NCI-H748 (cell line): ENCODE data around the gene CCNH.

Source experiments
- DNase-seq: peaks from one replicate; lab custom pipeline; 2025; ENCODE audit not compliant: unreplicated experiment; lab: John Stamatoyannopoulos, UW

Gene CCNH

GRCh38 chr5:87403899-87404298 lies 8.8 kb downstream of the CCNH start:
- DNase-seq, result no peak

DNA sequence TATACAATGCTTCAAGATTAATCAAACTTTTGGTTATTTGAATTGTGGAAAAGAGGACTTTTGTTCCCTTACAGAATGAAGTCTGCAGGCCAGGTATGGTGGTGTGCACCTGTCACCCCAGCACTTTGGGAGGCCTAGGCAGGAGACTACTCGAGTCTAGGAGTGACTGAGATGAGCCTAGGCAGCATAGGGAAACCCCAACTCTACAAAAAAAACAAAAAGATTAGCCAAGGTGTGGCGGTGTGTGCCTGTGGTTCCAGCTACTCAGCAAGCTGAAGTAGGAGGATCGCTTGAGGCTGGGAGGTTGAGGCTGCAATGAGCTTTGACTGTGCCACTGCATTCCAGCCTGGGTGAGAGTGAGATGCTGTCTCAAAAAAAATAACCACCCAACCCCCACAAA lies 9.3 kb downstream of the CCNH start:
- DNase-seq, result no peak

DNA sequence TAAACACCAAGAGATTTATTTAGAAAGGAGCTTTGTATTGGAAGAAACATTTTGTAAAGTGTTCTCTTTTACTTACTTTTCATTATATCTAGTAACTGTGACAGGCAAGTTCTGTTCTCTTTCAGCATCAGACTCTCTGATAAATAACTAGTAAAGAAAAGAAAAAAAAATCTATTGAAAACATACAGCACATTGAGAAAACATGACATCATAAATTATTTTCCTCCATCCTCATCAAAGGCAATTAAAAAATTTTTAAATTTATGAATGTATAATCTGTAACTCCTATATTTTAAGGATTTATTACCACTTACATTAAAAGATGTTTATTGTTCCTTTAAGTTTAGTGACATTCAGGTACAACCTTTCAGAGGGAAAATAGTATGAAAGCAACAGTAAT lies 11.1 kb downstream of the CCNH start:
- no peak for DNase-seq

DNA sequence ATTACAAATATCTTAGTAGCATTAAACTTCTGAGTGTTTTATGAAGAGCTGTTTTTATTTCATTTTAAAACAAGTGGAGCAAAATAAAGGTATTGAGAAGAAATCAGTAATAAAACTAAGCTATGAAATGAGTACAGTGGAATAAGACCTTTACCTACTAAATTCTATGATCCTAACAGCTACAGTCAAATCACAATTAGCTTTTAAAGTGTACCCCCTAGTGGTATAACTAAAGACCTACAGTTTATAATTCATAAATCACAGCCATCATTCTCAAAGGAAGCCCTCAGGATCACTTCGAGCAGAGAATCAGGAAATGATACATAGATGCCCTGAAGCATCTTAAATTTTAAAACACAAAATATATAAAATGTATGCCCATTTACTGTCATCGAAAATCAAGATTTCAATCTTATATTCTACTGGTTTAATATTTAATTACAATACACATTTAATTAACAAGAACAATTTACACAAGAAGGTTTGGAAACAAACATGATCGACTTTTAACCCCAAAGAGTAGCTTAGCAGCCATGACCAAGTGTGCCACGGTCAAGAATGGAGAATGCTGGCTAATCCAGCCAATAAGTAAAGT lies 12.3 kb downstream of the CCNH start:
- DNase-seq, result peak; percentile 41

GRCh38 chr5:87399720-87400119 lies 13.0 kb downstream of the CCNH start:
- DNase-seq, result no peak

GRCh38 chr5:87398981-87399614 lies 13.6 kb downstream of the CCNH start:
- no peak for DNase-seq

DNA sequence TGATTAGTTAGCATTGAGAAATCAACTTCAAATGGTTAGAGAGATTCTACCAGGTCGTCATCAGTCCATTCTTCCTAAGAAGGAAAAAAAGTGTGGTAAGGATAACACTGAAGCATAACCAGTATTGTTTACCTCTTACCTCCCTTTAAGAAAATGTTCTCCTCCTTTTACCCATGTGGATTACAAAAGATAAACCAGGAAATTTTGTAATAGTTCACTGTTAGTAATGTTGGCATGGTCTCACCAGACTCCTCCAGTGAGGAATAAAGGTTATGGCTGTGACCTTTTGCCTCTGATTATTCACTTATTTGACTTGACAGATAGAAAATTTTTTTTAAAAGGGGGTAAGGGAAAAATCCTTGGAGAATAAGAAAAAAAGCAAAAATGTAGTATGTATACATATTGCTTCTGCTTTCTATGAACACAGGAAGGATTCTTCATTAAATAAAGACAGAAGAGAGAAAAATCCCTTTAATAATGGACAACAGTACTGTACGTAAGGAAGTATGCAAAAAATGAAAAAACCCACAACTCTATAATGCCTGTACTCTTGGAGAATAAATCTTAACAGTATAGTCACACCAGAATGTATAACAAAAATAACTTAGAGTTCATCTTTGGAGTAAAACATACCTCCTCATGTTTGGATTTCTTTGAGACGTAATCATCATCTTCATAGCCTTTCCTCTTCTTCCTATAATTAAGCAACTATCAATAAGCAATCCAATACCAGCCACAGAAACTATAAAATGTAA lies 18.1 kb downstream of the CCNH start:
- no peak for DNase-seq

GRCh38 chr5:87393331-87393730 lies 19.4 kb downstream of the CCNH start:
- DNase-seq, result no peak

DNA sequence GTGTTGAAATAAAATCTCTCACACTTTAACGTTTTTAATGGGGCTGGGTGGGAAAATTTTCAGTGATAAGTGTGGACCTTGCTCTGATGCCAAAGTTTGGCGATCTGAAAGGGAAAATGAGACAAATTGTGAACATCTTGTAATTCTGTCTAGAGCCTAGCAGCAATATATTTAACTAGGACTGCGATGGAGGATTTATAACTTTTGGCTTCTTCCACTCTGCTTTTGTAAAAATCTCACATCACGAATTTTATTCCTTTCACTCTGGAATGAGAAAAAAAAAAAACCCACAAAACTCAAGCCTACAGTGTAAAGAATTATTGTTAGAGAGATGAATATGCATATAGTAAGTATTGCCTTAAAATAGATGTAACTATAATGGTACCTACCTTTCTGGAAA lies 19.9 kb downstream of the CCNH start:
- no peak for DNase-seq

DNA sequence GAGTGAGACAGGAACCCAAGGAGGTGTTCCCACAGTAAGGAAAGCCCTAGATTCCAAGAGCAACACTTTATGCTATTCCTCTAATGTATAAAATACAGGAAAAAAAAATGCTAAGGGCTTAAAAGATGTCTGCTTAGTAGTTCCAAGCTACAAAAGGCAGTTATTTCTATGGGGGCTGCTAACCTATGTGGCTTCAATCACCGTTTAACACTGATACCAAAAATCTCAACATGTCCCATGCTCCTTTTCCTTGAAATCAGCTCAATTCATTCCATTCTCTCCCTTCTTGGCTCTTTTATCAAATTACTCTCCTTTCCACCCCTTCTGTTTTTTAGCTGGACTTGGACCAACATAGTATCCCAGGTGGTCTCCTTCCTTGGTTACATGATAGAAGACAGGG lies 20.6 kb downstream of the CCNH start:
- no peak for DNase-seq

DNA sequence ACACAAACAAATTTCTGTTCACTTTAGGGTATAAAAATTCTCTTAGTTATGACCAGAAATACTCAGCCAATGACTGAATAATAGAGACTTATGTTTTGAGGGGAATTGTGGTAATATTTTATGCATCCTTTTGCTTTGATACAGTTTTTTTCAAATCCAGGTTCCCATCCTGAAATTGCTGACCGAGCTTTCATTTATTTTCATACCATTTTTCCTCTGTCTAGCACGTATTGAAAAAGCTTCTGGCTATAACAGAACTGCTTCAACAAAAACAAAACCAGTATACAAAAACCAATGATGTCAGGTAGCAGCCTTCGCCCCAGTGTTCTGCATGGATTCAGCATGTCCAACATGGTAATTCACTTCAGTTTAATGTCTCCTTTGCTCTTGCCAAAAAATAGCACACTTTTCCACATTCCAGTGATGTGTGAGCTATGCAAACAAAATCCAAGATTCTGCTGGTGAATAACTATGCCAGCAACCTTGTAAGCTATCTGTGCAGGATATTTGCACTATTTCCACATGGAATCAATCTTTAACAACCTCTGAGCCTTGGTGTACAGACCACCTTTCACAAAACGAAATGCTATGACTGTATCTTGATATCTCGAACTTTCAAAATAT lies 22.0 kb downstream of the CCNH start:
- no peak for DNase-seq

DNA sequence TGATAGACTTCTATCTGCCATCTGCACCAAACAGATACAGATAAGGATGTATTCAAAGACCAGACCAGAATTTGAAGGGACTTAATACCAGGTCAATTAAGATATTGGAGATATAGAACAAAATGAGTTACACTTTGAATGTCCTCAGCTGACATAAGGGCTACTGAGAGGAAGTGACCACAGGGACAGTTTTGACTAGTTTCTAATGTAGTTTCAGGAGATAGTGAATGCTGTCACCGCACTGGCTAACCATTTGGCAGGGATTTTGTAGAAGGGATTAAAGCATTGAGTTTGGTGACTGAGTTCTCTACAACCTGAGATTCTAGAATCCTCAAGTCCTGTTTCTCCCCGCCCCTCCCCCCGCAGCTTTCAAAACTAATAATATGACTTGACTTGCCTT lies 22.7 kb downstream of the CCNH start:
- DNase-seq, result no peak

- no peak for DNase-seq
These were observed 23.3 kb downstream of the CCNH start for GRCh38 chr5:87389296-87390034.

GRCh38 chr5:87388129-87388528 lies 24.6 kb downstream of the CCNH start:
- no peak for DNase-seq

DNA sequence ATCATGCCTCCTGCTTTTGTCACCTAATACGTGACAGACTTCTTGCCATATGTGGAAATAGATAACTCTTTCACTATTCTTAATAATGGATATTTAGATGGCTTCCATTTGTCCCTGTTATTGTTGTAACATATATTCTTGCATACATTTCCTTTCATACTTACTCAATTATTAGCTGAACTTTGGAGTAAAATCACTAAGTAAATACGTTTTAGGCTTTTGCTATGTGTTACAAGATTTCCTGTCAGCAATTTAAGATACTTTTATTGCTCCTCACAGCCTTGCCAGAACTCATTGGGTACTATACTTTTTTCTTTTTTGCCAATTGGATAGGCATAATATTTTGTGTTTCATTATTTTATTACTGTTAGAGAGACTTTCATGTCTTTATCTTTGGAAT lies 26.9 kb downstream of the CCNH start:
- no peak for DNase-seq

DNA sequence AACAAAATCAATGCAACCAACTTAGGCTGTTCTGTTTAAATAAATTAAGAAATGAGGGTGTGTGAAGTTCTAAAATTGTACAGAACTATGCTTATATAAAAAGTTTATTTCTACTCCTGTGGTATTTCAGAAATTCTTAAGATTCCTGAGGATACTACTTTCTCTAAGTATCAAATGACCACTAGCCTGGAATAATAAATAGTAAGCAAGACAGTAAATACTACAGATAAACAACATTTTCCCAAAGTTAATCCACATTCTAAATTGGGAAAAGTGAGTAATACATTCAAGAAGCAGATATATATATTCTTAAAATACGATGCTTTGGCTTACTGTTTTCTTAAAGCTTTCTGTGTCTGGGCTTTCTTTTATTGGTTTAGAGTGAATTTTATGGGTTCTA lies 29.5 kb downstream of the CCNH start:
- DNase-seq, result no peak

DNA sequence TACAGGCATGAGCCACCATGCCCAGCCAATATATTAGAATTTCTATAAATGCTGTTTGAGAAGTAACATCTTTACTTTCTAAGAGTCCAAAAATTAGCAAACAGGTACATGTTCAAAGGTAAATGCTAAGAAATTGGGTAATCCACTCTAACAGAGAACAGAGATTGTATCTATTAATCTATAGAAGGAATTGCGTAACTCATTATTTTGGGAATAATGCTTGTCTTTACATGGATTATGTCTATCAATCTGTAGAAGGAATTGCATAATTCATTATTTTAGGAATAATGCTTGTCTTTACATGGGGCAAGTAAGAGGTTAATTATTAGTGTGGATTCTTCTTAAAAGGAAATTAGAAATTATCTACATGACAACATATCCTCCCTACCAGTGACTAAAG lies 30.5 kb downstream of the CCNH start:
- no peak for DNase-seq

DNA sequence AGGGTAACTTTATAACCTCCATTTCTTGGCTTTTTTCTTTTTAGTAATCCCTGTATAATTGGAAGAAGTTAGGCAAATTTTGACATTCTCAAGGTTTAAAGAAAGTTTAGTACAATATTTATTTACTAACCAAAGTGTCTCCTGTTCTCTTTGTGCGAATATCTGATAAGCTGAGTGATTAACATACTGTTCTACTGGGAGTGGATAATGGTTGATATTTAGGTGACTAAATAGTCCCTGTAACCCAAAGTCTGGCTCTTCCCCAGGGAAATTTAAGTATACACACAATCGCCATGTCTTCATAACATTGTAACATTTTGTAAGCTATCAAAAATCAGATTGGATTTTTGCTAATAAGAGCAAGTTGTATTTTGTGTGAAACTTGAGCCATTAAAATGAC lies 40.0 kb downstream of the CCNH start:
- no peak for DNase-seq

DNA sequence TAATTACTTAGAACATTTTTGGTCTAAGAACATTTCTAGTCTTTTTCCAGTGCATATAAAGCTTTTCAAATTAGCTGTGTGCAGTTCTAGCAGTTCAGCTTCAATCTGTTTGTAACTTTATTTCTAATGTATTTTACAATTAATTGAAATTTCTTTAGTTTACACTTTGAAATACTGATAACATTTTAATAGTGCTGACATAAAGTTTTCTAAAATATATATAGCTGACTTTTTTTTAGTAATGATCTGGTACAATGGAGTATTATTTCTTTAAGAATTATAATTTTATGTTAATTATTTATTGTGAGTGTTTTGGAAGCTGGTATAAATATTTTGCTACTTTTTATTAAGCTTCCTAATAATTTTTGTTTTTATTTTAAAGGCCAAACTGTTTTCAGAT lies 43.3 kb downstream of the CCNH start:
- DNase-seq, result no peak

DNA sequence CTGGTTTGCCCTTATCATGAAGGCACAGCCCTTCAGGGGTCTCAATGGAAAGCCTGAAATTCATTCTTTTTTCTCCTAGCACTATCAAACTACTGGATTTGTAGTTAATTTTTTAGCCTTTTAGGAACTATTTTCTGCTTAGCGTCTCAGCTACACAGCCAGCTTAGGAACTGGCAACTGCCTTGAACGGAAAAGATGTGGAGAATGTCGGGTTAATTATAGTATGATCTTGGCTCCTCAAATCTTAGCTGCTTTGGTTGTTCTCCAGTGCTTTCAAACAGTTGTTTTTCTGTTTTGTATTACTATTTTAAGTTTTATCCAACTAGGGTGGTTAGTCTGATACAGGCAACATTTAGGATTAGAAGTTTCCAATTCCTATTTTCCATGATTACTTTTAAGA lies 44.1 kb downstream of the CCNH start:
- DNase-seq, result no peak

GRCh38 chr5:87367243-87367642 lies 45.5 kb downstream of the CCNH start:
- DNase-seq, result no peak
